Tibial nerve (tissue), 4 donors: ENCODE data around the gene LMF1. TPM values are rescaled to one million over a fixed set of nuclear protein-coding genes. Genes with fewer than 3 reads are reported as not detected.

ENCODE experiments used
- DNase-seq, 2 donors: peaks; one replicate each; pipeline ENCODE4 v3.0.0-alpha.2; 2019; ENCODE audit warnings: low spot score in 2 of 2
- H3K27ac ChIP-seq, 4 donors: fragments of 200-600 bp; sonication (generic) in 3 of 4; one replicate each; pipeline ENCODE4 v1.5.1; 2017 to 2019; ENCODE audit warnings: mild to moderate bottlenecking in 1 of 4
- H3K27me3 ChIP-seq, 2 donors: fragments of 200-600 bp; sonication (generic) in 1 of 2; one replicate each; pipeline versions ENCODE4 v1.5.1 to v1.6.0; 2017 to 2019
- H3K36me3 ChIP-seq, 3 donors: fragments of 200-600 bp; sonication (generic); one replicate each; pipeline ENCODE4 v1.5.1; 2018 to 2019
- H3K4me1 ChIP-seq, 4 donors: fragments of 200-600 bp; sonication (generic) in 3 of 4; one replicate each; pipeline ENCODE4 v1.5.1; 2017 to 2019
- H3K4me3 ChIP-seq, 4 donors: fragments of 200-600 bp; sonication (generic) in 3 of 4; one replicate each; pipeline ENCODE4 v1.5.1; 2017 to 2019; ENCODE audit warnings: mild to moderate bottlenecking in 1 of 4, moderate library complexity in 1 of 4
- H3K9me3 ChIP-seq, 4 donors: fragments of 200-600 bp; sonication (generic) in 3 of 4; one replicate each; pipeline ENCODE4 v1.5.1; 2017 to 2019
- CTCF ChIP-seq, 5 experiments: fragments of 200-600 bp in 3 of 5; fragments of 450-650 bp in 2 of 5; sonication (generic) in 3 of 5; IDR thresholded peaks; one replicate each; pipeline ENCODE4 v1.5.1; 2016 to 2019; ENCODE audit warnings: antibody characterized with exemption in 5 of 5, mild to moderate bottlenecking in 3 of 5, moderate library complexity in 2 of 5
- EP300 ChIP-seq, 2 donors: sonication (generic); formaldehyde crosslinking; IDR thresholded peaks; one replicate each; pipeline ENCODE4 v1.6.1; 2017; ENCODE audit warnings: antibody characterized with exemption in 2 of 2, mild to moderate bottlenecking in 1 of 2
- POLR2A ChIP-seq, 2 donors: fragments of 450-650 bp; IDR thresholded peaks; one replicate each; pipeline ENCODE4 v1.6.1; 2017; ENCODE audit warnings: antibody characterized with exemption in 2 of 2, mild to moderate bottlenecking in 2 of 2, moderate library complexity in 2 of 2
- WGBS, 2 donors: methylation state at CpG; one replicate each; pipeline ENCODE4 v1.1.5; 2018; 5-methylcytosine and 5-hydroxymethylcytosine counted together
- total RNA-seq, 4 donors: library from RNA; depleted of rRNA; stranded (reverse); fragments of >200 nt; gene quantifications; one replicate each; pipeline ENCODE4 v1.1.0, GENCODE V29; 2016

LMF1 gene
- total RNA-seq, 4 donors from 2014 or later, result 24.5 to 58.5 (median 31.8) TPM

GRCh38 chr16:1007284-1007850, 36.6 kb upstream of the LMF1 start:
- Histone ChIP-seq H3K27me3 (peaks cover 0 to 38% of the 10 kb centered on the region in 2 donors), H3K27ac (no peak overlapping the region), H3K9me3 (no peaks in the 10 kb centered on the region), H3K36me3 (no peaks in the 10 kb centered on the region), H3K4me3 (no peak overlapping the region), H3K4me1 (peaks cover 0 to 19% (median 6%) of the 10 kb centered on the region in 4 donors)
- WGBS, 2 donors, result 87 to 100% methylated on average over 1 to 8 of the region's 16 CpGs
- DNase-seq, result no peak
- TF ChIP-seq POLR2A (IDR thresholded peaks at IDR 0.05), result no peak
- no peak for TF ChIP-seq EP300 (IDR thresholded peaks at IDR 0.05)
- no peak for TF ChIP-seq CTCF (IDR thresholded peaks at IDR 0.05)

GRCh38 chr16:1006781-1007180, 36.0 kb upstream of the LMF1 start:
- H3K4me1 ChIP-seq, result peaks cover 0 to 20% (median 6%) of the 10 kb centered on the region in 4 donors
- no peaks in the 10 kb centered on the region for H3K36me3 ChIP-seq
- no peak for DNase-seq
- H3K4me3 ChIP-seq, result no peak overlapping the region
- WGBS, 2 donors, result 90% methylated on average over 24 to 25 of the region's 25 CpGs
- H3K9me3 ChIP-seq, result no peaks in the 10 kb centered on the region
- H3K27ac ChIP-seq, result no peak overlapping the region
- H3K27me3 ChIP-seq, result peaks cover 0 to 40% of the 10 kb centered on the region in 2 donors
- no peak for TF ChIP-seq EP300 (IDR thresholded peaks at IDR 0.05)
- TF ChIP-seq POLR2A (IDR thresholded peaks at IDR 0.05), result no peak
- TF ChIP-seq CTCF (IDR thresholded peaks at IDR 0.05), result no peak

GRCh38 chr16:1005286-1005685, 34.5 kb upstream of the LMF1 start:
- TF ChIP-seq POLR2A (IDR thresholded peaks at IDR 0.05) (no peak), CTCF (IDR thresholded peaks at IDR 0.05) (no peak), EP300 (IDR thresholded peaks at IDR 0.05) (no peak)

GRCh38 chr16:1003391-1004347, 32.9 kb upstream of the LMF1 start:
- Histone ChIP-seq H3K4me3 (no peak overlapping the region), H3K9me3 (no peaks in the 10 kb centered on the region), H3K36me3 (no peaks in the 10 kb centered on the region), H3K4me1 (peaks cover 0 to 20% (median 6%) of the 10 kb centered on the region in 4 donors), H3K27me3 (peaks cover 0 to 21% of the 10 kb centered on the region in 2 donors), H3K27ac (peak overlapping the region in 2 of 4 donors; percentile 60 to 63)
- no peak for DNase-seq
- TF ChIP-seq CTCF (IDR thresholded peaks at IDR 0.05) (no peak), POLR2A (IDR thresholded peaks at IDR 0.05) (no peak), EP300 (IDR thresholded peaks at IDR 0.05) (no peak)
- 67 to 69% methylated on average over 29 to 36 of the region's 41 CpGs for WGBS, 2 donors

More at GRCh38 chr16:1005286-1005685, 34.5 kb upstream of the LMF1 start:
- H3K27me3 ChIP-seq, result peaks cover 0 to 32% of the 10 kb centered on the region in 2 donors
- 89 to 94% methylated on average over 11 of the region's 11 CpGs for WGBS, 2 donors
- H3K27ac ChIP-seq, result no peak overlapping the region
- peaks cover 0 to 20% (median 6%) of the 10 kb centered on the region in 4 donors for H3K4me1 ChIP-seq
- no peak for DNase-seq
- H3K36me3 ChIP-seq, result no peaks in the 10 kb centered on the region
- no peak overlapping the region for H3K4me3 ChIP-seq
- H3K9me3 ChIP-seq, result no peaks in the 10 kb centered on the region
